K562 (cell line): ENCODE data around the gene TRIM62. TPM values are rescaled to one million over a fixed set of nuclear protein-coding genes. Genes with fewer than 3 reads are reported as not detected.

ENCODE experiments used
- KAT7 ChIP-seq: sonication (generic); formaldehyde crosslinking; IDR thresholded peaks from 2 replicates; pipeline ENCODE4 v1.8.0; 2022; ENCODE audit warnings: missing genetic modification reagents, mild to moderate bottlenecking, borderline replicate concordance
- polyA plus RNA-seq, 8 experiments: library from polyadenylated mRNA; depleted of rRNA in 4 of 8; stranded (reverse) in 5 of 8; unstranded in 3 of 8; fragments of >200 nt; fragmentation: Nextera tagmentation in 2 of 8; fragmentation: Illumina TruSeq in 1 of 8; extraction: Ambion mirVana in 2 of 8; extraction: Trizol in 1 of 8; gene quantifications; 2 replicates each; pipeline versions ENCODE4 v1.2.1 to v1.2.3, GENCODE V29; 2011 to 2014; ENCODE audit warnings: inconsistent platforms in 1 of 8, missing spikeins in 1 of 8
- total RNA-seq, 7 experiments: library from RNA; depleted of rRNA in 6 of 7; stranded (reverse); fragments of >200 nt in 6 of 7; fragmentation: Illumina TruSeq in 2 of 7; extraction: Trizol in 2 of 7; gene quantifications; 2 replicates each; pipeline versions ENCODE4 v1.2.1 to v1.2.3, GENCODE V29; 2011 to 2021; ENCODE audit warnings: low replicate concordance in 1 of 7
- TF ChIP-seq, protein P1 (sequence below): fragments of 450-650 bp; IDR thresholded peaks from 2 replicates; pipeline ENCODE4 v1.6.1; 2016; ENCODE audit warnings: mild to moderate bottlenecking, moderate library complexity
- TF ChIP-seq, protein P2 (sequence below), 2 experiments: IDR thresholded peaks in 1 of 2; conservative IDR thresholded peaks in 1 of 2; 2 replicates each; pipeline ENCODE4 v1.6.1; 2016; ENCODE audit warnings: low read depth in 2 of 2, mild to moderate bottlenecking in 1 of 2, missing compliant biosample characterization in 1 of 2, missing genetic modification characterization in 1 of 2, moderate library complexity in 1 of 2

The TRIM62 gene
- total and polyA plus RNA-seq, 9 of the 15 experiments (the other 6 are each of a cell fraction or from before 2014, with no cell fraction given), result 0.18 to 2.3 (median 0.52) TPM

DNA sequence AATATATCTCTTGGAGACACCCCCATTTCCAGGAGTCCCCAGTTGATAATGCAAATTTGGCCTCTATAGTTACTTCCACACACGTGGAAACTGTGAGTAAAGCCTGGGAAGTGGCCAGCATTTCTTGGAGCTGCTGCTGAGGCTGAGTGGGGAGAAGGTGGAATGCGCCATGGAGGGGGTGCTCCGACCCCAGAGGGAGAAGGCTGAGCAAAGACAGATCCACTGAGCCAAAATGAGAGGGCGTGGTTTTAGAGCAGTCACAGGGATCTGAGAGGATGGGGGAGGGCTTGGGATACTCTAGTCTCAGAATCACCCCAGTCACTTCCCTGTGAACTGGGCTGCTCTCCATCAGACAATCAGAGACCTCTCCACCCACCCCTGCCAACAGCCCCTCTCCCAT lies 38.7 kb downstream of the TRIM62 start (continued):
- TF ChIP-seq, protein P1, sequence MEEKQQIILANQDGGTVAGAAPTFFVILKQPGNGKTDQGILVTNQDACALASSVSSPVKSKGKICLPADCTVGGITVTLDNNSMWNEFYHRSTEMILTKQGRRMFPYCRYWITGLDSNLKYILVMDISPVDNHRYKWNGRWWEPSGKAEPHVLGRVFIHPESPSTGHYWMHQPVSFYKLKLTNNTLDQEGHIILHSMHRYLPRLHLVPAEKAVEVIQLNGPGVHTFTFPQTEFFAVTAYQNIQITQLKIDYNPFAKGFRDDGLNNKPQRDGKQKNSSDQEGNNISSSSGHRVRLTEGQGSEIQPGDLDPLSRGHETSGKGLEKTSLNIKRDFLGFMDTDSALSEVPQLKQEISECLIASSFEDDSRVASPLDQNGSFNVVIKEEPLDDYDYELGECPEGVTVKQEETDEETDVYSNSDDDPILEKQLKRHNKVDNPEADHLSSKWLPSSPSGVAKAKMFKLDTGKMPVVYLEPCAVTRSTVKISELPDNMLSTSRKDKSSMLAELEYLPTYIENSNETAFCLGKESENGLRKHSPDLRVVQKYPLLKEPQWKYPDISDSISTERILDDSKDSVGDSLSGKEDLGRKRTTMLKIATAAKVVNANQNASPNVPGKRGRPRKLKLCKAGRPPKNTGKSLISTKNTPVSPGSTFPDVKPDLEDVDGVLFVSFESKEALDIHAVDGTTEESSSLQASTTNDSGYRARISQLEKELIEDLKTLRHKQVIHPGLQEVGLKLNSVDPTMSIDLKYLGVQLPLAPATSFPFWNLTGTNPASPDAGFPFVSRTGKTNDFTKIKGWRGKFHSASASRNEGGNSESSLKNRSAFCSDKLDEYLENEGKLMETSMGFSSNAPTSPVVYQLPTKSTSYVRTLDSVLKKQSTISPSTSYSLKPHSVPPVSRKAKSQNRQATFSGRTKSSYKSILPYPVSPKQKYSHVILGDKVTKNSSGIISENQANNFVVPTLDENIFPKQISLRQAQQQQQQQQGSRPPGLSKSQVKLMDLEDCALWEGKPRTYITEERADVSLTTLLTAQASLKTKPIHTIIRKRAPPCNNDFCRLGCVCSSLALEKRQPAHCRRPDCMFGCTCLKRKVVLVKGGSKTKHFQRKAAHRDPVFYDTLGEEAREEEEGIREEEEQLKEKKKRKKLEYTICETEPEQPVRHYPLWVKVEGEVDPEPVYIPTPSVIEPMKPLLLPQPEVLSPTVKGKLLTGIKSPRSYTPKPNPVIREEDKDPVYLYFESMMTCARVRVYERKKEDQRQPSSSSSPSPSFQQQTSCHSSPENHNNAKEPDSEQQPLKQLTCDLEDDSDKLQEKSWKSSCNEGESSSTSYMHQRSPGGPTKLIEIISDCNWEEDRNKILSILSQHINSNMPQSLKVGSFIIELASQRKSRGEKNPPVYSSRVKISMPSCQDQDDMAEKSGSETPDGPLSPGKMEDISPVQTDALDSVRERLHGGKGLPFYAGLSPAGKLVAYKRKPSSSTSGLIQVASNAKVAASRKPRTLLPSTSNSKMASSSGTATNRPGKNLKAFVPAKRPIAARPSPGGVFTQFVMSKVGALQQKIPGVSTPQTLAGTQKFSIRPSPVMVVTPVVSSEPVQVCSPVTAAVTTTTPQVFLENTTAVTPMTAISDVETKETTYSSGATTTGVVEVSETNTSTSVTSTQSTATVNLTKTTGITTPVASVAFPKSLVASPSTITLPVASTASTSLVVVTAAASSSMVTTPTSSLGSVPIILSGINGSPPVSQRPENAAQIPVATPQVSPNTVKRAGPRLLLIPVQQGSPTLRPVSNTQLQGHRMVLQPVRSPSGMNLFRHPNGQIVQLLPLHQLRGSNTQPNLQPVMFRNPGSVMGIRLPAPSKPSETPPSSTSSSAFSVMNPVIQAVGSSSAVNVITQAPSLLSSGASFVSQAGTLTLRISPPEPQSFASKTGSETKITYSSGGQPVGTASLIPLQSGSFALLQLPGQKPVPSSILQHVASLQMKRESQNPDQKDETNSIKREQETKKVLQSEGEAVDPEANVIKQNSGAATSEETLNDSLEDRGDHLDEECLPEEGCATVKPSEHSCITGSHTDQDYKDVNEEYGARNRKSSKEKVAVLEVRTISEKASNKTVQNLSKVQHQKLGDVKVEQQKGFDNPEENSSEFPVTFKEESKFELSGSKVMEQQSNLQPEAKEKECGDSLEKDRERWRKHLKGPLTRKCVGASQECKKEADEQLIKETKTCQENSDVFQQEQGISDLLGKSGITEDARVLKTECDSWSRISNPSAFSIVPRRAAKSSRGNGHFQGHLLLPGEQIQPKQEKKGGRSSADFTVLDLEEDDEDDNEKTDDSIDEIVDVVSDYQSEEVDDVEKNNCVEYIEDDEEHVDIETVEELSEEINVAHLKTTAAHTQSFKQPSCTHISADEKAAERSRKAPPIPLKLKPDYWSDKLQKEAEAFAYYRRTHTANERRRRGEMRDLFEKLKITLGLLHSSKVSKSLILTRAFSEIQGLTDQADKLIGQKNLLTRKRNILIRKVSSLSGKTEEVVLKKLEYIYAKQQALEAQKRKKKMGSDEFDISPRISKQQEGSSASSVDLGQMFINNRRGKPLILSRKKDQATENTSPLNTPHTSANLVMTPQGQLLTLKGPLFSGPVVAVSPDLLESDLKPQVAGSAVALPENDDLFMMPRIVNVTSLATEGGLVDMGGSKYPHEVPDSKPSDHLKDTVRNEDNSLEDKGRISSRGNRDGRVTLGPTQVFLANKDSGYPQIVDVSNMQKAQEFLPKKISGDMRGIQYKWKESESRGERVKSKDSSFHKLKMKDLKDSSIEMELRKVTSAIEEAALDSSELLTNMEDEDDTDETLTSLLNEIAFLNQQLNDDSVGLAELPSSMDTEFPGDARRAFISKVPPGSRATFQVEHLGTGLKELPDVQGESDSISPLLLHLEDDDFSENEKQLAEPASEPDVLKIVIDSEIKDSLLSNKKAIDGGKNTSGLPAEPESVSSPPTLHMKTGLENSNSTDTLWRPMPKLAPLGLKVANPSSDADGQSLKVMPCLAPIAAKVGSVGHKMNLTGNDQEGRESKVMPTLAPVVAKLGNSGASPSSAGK, result no peak
- no peak for TF ChIP-seq KAT7 (CRISPR knock-in tag)
- TF ChIP-seq, protein P2, sequence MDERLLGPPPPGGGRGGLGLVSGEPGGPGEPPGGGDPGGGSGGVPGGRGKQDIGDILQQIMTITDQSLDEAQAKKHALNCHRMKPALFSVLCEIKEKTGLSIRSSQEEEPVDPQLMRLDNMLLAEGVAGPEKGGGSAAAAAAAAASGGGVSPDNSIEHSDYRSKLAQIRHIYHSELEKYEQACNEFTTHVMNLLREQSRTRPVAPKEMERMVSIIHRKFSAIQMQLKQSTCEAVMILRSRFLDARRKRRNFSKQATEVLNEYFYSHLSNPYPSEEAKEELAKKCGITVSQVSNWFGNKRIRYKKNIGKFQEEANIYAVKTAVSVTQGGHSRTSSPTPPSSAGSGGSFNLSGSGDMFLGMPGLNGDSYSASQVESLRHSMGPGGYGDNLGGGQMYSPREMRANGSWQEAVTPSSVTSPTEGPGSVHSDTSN (CRISPR knock-in tag; IDR thresholded peaks at IDR 0.05; ENCODE audit: low read depth), result no peak
- TF ChIP-seq, protein P2 (tag; conservative IDR thresholded peaks at IDR 0.05; ENCODE audit: low read depth), result no peak
